EH (cell line): Measurements from ENCODE around the gene RND2.
"Not testable (repeated sequence)": the region's sequence is repeated elsewhere in the genome, so short reads cannot be mapped to it uniquely, and the experiment has no call there.

Experiments
- DNase-seq: peaks from one replicate; pipeline ENCODE4 v3.0.0-alpha.2; 2015; ENCODE audit warnings: low read depth

RND2 gene

DNA sequence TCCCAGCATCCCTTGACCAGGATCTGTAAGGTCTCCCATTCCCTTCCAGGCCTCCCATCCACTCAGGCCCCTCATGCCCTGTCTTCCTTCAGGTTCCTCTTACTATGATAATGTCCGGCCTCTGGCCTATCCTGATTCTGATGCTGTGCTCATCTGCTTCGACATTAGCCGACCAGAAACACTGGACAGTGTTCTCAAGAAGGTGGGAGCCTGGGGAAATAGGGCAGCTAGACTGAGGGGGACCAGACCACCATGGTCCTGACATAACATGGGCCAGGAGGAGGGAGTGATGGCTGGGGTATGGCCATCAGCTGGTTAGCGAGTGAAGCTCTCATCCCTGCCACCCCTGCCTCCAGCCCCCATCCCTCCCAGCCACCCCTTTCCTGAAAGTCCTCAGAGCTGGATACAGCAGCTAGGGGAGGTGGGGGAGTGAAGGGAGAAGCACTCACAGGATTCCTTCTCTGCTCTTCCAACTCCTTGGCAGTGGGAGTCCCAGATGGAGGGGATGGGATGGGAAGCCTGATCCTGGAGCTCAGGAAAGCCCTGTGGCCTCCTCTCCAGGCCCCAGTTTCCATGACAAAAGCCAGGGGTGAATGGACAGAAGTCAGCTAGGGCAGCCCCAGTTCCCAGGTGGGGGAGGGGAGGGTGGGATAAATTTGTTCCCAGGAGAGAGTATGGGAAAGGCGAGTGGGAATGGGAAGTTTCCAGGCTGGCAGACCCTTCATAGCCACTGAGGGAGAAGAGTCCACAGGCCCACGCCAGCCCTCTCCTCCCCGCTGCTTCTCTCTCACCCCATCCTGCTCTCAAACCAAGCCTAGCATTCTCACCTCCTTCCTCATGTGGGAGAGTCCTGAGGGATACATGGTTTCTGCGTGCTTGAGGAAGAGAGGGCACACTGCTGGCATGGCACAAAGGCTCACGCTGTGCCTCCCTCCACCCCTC is 2.3 kb downstream of the RND2 start:
- no peak for DNase-seq

DNA sequence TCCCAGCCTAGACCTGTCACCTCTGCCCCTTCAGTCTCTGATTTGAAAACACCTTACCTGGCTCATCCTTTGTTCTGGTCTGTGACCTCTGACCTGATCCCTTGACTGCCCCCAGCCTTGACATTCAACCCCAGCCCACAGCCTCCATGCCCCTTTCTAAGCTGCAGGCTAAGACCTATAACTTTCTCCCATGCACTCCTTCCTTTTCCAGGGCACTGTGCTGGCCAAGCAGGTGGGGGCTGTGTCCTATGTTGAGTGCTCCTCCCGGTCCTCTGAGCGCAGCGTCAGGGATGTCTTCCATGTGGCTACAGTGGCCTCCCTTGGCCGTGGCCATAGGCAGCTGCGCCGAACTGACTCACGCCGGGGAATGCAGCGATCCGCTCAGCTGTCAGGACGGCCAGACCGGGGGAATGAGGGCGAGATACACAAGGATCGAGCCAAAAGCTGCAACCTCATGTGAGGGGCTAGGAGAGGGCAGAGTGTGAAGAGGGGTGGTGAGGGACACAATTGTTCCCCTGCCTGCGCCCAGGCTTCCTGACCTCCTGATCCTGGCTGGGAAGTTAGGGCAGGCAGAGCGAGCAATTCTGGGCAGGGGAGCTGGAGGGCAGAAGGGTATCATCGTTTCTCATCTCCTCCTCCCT is 3.3 kb downstream of the RND2 start:
- no peak for DNase-seq

DNA sequence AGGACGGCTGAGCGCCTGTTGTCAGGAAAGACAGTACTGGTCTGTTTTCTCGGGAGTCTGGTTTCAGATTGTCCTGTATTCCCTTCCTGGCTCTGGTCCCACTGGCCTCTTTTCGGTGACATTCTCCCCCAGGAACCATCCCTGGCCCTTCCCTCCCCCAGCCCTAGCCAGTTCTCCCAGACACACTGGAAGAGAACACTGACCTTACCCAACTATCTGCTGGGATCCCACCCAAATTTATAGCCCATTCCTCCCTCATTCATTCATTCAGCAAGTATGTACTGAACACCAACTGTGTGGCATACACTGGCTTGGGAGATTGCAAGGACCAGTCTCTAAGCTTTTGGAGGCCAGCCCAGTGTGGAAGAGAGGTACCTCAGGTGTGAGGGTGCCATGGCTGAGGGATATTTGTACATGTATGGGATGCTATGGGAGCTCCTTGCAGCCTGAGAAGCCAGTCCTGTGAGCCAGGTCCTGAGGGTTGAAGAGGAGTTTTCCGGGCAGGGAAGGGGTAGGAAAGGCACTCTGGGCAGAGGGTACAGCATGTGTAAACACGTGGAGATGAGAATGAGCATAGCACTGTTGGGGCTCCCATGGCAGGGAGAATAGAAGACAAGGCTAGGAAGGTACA is 5.2 kb downstream of the RND2 start:
- no peak for DNase-seq

DNA sequence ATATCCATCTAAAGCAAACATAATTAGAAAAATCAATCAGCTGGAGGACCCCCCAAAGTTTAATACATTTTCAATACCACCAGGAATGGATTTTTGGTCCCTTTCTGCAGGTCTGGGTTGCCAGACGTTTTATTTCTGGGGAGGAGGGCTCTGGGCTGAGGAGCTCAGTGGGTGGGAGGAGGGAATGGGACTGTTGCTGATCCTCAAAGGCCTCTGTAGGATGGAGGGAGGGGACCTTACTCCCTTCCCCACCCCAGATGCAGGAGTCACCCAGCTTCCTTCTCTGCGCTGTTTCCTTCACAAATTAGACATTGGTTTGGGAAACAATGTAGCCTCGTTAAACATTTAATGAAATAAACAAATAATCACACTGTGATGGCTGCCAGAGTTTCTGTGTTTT is 6.6 kb downstream of the RND2 start:
- no peak for DNase-seq

DNA sequence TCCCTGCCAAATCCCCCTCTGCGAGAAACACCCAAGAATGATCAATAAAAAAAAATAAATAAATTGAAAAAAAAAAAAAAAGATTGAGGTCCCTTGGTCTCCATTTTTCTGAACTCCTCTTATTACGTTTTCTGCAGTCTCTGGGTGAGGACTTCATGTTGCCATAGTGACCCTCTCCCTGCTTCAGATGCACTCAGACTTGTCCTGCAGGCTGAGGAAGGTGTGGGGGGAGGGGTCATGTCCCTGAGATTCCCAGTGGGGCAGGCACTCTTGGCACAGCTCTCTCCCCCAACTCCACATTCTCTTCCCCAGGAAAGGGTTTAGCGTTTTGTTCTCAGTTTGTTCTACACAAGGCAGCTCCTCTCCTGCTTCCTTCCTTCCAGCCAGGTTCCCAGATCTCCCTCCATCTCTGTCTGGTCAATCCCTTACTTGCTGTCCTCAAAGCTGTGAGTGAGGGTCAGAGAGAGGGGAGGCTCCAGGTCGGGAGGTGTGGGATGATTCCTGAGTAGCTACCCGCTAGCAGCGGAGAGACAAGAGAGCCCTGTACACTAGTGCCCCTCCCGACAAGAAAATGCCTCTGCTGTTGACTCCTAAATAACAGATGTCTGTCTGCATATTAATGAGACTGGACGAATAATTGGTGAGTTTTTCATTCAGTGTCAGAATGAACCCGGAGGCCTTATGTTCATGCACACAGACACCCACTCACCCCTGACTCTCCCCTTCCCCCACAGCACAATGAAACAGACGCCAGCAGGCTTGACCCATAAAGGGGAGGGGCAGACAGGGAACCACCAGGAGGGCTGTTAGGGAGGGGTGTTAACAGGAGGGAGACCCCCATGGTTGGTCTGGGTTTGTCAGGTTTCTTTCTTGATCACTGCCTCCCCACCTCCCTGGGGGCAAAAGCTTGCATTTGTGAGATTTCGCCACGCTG is 9.2 kb downstream of the RND2 start:
- DNase-seq = no peak

DNA sequence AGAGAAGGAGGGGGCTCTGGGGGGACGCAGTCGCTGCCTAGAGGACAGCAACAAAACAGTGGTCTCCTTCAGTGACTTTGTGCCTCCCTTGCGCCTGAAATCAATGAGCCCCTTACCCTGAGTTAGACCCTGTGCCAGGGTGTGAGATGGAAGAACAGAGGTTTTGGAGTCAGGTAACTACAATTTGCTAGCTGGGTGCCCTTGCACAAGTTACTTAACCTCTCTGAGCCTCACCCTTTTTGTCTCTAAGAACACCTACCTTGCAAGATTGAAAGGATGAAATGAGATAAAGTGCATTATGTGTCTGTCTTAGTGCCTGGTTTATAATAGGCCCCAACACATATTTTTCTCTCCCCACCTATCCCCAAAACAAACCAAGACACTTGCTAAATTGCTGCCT is 9.9 kb downstream of the RND2 start:
- DNase-seq = no peak

DNA sequence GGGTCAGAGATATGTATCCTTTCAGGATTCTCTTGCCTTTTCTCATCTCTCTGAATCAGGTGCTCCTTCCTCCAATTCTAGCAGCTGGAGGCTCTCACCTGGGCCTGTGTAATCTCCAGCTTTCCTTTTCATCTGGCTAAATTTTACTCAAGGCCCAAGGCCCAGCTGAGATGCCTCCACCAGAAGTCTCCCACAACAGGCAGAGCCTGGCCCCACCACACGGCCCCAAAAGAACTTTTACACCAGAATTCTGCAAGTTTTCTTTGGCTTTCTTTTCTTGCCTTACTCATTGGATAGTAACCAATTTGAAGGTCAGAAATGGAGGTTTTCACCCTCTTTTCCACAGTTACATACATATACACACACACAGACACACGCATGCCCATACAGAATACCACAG is 14.6 kb downstream of the RND2 start:
- no peak for DNase-seq

DNA sequence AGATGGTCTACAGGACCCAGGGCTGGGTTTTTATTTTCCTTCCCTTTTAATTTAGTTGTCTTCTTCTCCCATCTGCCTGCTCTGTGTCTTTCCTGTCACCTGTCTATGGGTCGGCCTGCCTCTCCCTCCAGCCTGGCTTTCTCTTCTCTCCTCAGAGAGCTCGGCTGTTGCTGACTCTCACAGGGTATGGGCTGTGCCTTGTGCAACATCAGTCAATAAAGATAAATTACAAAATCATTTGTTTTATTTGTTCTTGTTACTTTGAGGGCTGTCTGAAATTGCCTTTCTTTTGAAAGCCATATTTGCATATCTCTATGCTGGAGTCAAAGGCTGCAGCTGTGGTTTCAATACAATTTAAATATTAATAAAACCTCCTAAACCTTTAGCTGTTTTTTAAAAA is 15.6 kb downstream of the RND2 start:
- no peak for DNase-seq

DNA sequence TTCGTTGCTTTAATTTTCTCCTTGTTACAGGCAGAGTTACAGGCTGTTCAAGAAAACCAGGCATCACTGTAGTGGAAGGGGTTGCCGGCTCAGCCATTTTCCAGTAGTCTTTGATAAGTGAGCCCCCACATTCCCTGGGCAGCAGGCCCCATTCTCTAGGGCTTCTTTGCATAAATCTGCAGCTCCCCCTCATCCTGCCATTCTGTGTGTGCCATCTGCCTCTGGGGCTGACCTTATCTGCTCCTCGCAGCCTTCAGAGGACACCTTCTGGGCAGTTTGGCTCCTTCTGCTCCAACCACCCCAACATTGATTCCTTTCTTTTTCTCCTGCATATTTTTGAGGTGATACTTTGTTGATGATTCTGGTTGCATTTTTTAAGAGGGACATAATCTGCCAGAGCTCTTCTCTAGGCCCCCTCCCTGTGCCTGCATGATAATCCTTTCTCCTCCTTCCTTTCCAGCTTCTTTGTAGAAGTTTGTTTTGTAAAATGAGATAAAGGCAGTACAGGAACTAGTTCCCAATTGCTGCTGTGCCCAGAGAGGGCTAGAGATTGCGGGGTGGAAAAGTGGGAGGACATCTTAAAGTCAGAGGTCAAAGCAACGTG is 17.1 kb downstream of the RND2 start:
- peak; percentile 18 for DNase-seq

DNA sequence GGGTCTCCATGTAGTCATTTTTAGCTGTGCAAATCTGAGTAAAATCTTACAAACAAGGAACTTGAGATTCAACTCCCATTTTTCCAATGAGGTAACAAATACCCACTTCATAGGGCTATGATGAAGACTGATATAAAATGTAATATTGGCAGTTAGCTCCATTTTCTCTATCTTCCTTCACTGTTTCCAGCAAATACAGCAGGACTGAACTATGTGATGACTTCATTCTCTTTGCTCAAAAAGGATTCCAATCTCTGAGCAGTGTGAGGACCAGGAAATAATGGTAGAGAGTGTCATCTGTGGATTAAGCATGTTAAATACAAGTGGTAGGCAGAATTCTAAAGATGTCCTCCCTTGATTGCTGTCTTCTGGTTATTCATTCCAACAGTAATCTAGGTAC is 18.3 kb downstream of the RND2 start:
- DNase-seq = peak; percentile 36

DNA sequence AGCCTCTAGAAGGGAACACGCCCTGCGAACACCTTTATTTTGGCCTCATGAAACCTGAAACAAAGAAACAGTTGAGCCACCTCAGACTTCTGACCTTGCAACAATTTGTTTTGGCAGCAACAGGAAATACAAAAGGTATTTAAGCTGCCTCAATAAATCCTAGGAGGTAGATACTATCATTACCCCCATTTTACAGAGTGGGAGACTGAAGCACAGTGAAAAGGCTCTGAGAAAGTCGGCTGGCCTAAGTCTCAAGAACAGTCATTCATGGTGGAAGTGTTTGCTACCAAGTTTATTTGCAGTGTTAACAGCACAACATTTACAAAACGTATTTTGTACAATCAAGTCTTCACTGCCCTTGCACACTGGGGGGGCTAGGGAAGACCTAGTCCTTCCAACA is 19.0 kb downstream of the RND2 start:
- no peak for DNase-seq

DNA sequence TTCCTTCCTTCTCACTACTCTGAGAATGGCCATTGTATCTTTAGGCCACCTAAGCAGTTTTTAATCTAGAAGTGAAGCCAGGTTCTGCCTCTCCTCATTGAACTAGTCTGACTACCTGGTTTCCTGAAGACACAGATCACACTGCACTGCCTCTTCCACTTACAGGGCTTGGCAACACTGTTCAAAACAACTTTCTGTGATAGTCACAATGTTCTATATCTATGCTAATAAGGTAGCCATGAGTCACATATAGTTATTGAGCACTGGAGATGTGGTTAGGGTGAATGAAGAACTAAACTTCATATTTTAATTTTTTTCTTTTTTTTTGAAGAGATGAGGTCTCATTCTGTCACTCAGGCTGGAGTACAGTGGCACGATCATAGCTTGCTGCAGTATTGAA is 26.9 kb downstream of the RND2 start:
- DNase-seq = no peak

DNA sequence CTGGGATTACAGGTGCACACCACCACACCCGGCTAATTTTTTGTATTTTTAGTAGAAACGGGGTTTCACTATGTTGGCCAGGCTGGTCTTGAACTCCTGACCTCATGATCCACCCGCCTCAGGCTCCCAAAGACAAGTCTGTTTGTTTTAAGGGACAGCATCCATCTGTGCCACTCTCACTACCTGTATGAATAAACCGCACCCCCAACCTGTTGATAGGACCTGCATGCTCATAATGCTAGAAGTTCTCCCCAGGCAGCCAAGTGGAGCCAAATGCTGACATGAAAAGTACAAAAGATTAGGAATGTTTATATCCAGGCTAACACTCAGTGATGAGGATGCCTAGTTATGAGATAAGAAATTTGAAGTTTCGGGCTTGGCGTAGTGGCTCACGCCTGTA is 28.0 kb downstream of the RND2 start:
- DNase-seq = not testable (repeated sequence)

DNA sequence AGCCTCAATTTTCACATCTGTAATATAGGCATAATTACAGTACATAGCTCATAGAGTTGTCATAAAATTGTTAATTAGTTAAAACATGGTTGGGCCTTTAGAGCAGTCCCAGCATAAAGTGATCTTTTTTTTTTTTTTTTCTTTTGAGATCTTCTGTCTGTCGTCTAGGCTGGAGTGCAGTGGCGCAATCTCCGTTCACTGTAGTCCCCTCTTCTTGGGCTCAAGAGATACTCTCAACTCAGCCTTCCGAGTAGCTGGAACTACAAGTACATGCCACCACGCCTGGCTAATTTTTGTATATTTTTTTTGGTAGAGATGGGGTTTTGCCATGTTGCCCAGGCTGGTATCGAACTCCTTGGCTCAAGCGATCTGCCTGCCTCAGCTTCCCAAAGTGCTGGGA is 31.0 kb downstream of the RND2 start:
- no peak for DNase-seq

DNA sequence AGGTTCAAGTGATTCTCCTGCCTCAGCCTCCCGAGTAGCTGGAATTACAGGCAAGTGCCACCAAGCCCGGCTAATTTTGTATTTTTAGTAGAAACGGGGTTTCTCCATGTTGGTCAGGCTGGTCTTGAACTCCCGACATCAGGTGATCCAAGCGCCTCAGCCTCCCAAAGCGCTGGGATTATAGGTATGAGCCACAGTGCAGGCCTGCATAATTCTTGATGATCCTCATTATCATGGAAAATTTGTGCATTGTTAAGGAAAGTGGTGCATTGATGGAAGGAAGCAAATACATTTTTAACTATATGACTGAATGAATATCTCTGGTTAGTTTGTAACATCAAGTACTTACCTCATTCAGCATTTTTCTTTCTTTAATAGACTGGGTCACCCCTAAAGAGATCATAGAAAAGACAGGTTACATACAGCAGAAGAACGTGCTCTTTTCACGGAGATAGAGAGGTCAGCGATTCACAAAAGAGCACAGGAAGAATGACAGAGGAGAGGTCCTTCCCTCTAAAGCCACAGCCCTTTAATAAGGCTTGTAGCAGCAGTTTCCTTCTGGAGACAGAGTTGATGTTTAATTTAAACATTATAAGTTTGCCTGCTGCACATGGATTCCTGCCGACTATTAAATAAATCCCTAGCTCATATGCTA is 38.1 kb downstream of the RND2 start:
- DNase-seq = no peak

DNA sequence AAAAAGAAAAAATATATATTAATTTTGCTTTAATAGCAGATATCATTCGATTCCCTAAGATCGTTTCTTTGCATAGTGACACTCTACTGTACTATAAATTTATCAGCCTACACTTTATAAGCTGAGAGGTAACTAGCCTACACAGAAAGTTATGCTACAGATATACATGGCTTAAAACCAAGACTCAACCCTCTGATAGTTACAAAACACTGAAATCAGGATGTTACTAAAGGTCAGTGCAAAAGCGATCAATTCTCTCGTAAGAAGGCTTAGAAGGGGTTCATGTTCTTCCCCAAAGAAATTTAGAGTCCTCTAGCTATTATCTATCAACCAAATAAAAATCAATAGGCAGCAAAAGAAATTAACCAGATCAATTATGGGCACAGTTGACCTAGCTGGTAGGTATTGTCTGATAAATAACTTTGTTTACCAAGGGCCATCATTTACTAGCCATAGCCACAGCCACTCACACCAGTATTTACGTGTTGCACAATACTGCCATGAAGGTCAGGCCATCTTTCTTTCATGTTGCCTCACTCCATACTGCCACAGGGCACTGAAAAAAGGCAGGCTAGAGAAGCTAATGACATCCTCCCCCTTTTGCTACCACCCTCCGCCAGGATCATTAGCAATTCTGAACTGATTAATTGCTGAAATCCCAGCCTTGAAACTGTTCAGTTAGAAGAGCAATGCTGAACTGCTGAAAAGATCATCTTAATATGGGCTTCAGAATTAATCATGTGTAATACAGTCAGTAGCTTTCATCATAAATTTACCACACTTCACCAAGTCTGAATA is 43.7 kb downstream of the RND2 start:
- DNase-seq = no peak

DNA sequence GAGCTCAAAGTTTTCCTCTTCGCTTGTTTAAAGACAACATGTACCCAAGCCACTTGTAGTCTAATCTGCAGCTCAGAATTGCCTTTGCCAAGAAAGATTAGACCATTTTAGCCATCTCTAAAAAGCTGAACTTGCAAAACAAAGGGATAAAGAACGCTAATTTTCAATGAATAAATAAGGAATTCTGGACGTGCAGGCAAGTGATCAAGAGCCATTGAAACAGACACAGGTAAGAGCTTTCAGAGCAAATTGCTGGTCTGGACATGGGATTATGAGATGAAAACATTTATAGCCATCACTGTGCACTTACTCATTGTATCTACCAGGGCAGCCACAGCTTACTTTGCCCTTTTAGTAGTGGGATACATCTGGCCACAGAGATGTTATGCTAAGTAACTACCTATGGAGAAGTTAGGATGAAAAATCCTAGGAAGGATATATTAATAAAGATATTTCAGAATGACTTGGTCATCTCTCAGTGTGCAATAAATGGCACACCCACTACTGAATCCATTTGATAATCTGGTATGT is 44.4 kb downstream of the RND2 start:
- DNase-seq = no peak

DNA sequence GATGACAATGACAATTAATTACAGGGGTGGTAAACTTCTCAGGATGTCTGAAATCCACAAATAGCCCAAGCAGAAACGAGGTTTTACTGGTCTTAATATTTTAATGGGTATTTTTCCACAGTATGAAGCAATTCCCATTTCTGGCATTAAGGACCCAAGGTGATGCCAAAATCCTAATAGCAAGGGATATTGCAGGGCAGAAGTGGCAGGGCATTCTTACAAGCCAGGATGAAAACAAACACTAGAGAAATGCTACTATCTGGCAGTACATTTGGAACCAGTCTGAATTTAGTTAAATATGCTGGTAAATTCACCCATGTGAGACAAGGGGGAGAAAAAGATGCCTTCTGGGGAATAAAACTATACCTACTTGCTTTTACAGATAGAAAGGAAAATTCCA is 45.2 kb downstream of the RND2 start:
- DNase-seq = no peak

DNA sequence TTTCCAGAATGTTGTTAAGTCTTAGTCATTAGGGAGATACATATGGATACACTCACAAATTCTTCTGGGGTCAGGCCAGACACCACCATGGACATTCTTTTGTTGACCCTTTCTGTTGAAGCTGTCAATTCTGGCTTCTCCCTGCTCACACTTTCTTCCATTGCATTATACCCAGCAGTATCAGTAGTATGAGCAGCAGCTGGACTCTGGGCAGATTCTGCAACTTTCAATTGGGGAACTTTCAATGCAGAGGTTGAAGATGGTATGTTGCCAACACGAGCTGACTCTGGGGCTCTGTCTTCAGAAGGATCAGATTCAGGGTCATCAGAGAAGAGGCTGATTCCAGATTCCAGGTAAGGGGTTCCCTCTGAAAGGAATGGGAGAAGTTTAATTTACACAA is 45.8 kb downstream of the RND2 start:
- DNase-seq = peak; percentile 14

DNA sequence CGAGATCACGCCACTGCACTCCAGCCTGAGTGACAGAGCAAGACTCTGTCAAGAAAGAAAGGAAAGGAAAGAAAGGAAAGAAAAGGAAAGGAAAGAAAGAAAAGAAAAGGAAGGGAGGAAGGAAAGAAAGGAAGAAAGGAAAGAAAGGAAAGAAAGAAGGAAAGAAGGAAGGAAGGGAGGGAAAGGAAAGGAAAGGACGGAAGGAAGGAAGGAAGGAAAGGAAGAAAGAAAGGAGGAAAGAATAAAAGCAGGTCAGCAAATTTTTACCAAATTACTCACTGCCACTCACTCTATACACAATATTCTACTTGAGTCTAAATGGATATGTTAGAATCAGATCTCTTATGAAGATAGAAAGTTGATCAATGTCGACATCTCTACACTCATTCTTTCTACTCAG is 49.8 kb downstream of the RND2 start:
- no peak for DNase-seq
